Gastrocnemius medialis (tissue), 4 donors: Measurements from ENCODE around the gene COL19A1.

Experiments
- POLR2A ChIP-seq, 2 donors: fragments of 450-650 bp; IDR thresholded peaks; one replicate each; pipeline ENCODE4 v1.6.1; 2017; ENCODE audit warnings: antibody characterized with exemption in 2 of 2, mild to moderate bottlenecking in 2 of 2, moderate library complexity in 2 of 2
- TF ChIP-seq, protein P1 (sequence below), 5 experiments: fragments of 450-650 bp in 3 of 5; fragments of 200-600 bp in 2 of 5; sonication (generic) in 2 of 5; IDR thresholded peaks in 4 of 5; conservative IDR thresholded peaks in 1 of 5; 1 replicate in 4 of 5; 2 replicates in 1 of 5; pipeline ENCODE4 v1.5.1; 2016 to 2019; ENCODE audit warnings: antibody characterized with exemption in 5 of 5, mild to moderate bottlenecking in 3 of 5, moderate library complexity in 3 of 5

DNA sequence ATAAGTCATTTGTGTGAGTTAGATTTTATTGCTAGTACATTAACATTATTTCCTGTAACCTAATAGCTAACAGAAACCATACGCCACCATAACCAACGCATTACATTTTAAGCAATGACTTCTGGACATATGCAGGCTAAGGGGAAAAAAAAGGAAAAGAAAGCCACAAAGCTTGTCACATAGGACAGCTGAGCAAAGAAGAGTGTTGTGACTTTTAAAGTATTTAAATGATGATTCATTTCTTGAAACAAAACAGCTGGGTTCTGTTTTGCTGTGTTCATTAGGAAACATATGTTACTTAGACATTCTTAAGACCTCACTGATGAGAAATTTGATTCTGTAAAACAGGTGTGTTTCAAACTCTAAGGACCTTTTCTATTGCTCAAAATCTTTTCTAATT, 265.2 kb downstream of the COL19A1 start:
- TF ChIP-seq, protein P1, sequence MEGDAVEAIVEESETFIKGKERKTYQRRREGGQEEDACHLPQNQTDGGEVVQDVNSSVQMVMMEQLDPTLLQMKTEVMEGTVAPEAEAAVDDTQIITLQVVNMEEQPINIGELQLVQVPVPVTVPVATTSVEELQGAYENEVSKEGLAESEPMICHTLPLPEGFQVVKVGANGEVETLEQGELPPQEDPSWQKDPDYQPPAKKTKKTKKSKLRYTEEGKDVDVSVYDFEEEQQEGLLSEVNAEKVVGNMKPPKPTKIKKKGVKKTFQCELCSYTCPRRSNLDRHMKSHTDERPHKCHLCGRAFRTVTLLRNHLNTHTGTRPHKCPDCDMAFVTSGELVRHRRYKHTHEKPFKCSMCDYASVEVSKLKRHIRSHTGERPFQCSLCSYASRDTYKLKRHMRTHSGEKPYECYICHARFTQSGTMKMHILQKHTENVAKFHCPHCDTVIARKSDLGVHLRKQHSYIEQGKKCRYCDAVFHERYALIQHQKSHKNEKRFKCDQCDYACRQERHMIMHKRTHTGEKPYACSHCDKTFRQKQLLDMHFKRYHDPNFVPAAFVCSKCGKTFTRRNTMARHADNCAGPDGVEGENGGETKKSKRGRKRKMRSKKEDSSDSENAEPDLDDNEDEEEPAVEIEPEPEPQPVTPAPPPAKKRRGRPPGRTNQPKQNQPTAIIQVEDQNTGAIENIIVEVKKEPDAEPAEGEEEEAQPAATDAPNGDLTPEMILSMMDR (IDR thresholded peaks at IDR 0.05 in 4 of 5, conservative IDR thresholded peaks at IDR 0.05 in 1 of 5), result no peak
- no peak for TF ChIP-seq POLR2A (IDR thresholded peaks at IDR 0.05)
